Muscle of back (tissue), 11 donors: Measurements from ENCODE around the gene MAP3K8. TPM values are rescaled to one million over a fixed set of nuclear protein-coding genes. Genes with fewer than 3 reads are reported as not detected.
"Not testable (repeated sequence)": the region's sequence is repeated elsewhere in the genome, so short reads cannot be mapped to it uniquely, and the experiment has no call there.

Experiments
- DNase-seq, 3 donors: peaks; one replicate each; pipeline versions ENCODE4 v3.0.0 to v3.0.0-alpha.2; 2013
- polyA plus RNA-seq, 10 donors: library from polyadenylated mRNA; unstranded; fragments of 120-200 nt; gene quantifications; one replicate each; pipeline ENCODE4 v1.2.1, GENCODE V29; 2013; ENCODE audit not compliant: insufficient read length in 10 of 10

MAP3K8 gene
- polyA plus RNA-seq, 10 donors: 2.6 to 5.6 (median 3.8) TPM

DNA sequence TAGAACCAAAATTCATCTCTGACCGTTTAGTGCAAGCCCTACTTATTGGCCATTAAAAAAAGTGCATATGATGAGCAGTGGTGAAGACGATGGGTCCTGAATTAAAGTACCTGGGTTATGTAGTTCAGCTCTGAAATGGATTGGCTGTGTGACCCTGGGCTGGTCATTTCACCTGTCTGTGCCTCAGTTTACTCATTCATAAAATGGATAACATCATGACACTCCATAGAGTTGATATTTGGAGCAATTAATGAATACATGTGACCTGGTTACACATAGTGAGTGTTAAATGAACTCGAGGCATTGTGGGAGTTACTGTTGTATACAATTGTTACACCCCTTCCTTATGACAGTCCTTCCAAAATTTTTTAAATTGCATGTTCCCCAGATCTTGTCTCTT, 9.1 kb downstream of the MAP3K8 start:
- DNase-seq: no peak

DNA sequence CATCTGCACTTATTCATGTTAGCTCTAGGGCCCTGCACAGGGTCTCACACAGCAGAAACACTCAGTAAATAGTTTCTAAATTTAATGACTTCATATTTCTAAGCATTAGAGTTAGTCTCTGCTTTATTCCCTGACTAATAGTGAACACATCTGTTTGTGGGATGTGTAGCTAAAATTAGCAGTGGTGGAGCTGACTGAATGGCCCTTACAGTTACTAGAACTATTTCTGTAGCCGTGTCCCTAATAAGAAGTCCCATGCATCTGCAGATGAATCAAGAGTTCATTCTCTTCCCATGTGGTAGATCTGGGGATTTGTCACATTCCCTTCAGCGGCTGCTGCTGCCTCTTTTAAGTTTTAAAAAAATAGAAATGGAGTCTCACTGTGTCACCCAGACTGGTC, 11.7 kb downstream of the MAP3K8 start:
- DNase-seq: peak in 1 of 3 donors; percentile 87

DNA sequence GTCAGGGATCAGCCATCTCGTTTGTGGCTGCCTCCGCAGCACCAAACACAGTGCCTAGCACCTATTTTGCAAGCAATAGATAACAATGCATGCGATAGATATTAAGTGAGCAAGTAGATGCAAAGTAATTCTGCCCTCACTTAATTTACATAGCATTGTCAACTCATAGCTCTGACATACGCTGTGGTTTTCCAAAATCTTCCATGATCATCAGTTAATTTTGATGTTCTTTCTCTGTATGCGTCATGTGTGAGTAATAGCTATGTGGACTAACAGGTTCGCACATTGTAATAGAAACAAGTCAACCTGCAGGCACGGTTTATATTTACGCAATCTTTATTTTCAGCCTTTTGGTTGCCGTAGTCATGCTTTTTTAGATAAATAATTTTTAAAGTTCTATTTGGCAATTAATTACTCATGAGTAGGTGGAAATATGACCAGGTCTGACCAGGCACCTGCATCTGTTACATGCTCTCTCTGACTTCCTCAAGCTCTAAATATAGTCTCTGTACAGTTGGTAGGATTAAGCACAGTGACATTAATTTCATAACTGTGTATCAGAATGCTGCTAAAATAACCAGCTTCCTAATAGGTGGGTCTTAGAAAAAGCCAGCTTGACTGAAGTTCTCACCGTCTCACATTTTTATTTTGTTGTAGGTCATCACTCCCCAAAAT, 13.3 kb downstream of the MAP3K8 start:
- peak in 1 of 3 donors; percentile 69 for DNase-seq

DNA sequence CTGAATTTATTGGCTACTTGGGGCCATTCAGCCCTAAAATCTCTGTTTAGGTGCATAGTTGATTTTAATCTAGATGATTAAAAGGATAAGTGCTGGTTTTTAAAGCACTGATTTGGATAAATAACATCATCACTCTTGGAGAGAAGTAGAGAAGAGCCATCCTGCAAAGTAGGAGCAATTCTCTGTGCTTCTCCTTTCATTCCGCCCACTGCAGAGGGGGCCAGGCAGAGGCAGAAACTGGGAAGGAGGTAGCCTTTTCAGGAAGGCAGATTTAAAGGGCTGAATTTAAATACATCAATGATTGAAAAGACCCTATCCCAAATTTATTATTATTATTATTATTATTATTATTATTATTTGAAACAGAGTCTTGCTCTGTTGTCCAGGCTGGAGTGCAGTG, 14.1 kb downstream of the MAP3K8 start:
- DNase-seq: no peak

DNA sequence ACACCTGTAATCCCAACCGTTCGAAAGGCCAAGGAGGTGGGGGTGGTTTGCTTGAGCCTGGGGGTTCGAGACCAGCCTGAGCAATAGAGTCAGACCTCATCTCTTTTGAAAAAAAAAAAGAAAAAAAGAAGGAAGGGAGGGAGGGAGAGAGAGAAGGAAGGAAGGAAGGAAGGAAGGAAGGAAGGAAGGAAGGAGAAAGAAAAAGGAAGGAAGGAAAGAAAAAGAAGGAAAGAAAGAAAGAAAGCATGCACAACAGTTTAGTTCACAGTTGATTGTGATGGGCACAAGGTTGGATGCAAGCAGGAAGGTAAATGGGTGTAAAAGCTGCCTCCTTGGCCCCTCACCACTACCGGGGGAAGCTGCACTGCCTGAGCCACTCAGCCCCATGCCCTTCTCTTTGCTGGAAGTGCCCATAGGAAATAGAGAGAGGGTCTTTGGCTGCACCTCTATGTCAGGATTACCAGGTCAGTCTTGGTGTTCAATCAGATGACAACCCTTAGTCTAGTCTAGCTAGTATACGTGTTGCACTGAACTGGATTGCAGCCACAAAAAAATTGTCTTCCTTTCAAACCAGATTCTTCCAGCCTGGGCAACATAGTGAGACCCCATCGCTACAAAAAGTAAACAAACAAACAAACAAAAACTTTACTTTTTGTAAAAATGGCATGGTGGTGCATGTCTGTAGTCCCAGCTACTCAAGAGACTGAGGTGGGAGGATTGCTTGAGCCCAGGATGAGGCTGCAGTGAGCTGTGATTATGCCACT, 20.0 kb downstream of the MAP3K8 start:
- DNase-seq: no peak

DNA sequence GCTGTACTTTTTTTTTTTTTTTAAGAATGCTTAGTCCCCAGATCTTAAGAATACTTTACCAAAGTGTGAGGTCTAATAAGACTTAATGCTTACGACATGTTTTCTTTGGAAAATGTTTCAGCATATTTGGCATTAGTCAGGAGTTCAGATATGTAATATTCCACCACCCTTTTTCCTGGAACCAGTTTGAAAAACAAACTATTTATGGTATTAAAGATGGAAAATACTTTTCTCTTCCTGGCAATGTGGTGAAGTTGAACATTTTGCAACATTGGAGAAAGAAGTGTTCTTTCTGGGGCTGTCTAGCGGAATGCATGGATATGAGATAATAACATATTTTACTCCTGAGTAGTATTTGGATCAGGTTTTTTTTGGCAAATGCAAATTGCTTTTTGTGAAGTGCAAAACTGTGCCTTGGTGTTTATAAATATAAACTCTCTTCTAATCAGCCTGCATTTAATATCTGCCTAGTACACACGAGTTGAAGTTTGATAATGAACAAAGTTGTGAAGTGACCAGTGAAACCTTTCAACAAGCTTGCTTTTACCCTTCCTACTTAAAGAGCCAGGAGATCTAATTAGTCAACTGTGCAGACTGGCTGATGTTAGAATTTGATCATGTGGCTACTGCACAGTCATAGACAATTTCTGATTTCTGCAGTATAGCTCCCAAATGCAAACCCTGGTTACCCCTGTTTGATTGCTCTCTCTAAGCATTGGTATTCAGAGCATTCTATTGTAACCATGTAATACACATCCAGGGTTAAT, 20.9 kb downstream of the MAP3K8 start:
- DNase-seq: peak; percentile 81 to 93 (median 89)

DNA sequence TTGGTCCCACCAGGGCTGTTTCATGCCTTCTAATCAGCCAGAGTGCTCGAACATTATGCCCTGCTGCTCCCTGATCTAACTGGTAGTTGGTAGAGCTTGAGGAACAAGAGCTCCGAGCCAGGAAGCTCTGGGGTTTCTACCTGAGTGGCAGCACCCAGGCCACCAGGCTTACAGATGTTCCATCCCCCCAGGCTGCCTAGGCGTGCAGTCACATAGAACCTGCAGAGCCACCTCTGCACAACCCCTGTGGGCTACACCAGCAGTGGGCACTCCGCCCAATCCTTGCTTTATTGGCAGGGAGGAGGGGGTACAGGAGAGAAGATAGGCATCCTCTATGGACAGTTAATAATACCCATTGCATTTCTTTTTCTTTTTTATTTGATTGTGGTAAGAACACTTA, 21.8 kb downstream of the MAP3K8 start:
- no peak for DNase-seq

DNA sequence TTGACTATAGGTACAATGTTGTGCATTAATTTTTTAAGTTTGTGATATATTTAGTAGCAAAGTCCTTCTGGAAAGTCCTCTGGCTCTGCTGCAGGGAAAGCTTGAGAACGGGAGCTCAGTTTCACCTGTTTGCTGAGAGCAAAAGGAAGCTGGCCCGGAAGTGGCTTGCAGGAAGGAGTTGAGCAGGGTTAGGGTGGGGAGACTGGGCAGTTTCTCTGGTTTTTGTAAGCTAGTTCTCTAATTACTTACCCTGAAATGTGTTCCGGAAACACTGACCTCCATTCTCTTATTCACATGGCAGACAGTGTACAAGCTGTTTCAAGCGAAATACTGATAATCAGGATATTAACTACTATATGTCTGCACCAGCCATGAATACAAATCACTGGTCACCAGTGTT, 22.3 kb downstream of the MAP3K8 start:
- peak in 1 of 3 donors; percentile 24 for DNase-seq

DNA sequence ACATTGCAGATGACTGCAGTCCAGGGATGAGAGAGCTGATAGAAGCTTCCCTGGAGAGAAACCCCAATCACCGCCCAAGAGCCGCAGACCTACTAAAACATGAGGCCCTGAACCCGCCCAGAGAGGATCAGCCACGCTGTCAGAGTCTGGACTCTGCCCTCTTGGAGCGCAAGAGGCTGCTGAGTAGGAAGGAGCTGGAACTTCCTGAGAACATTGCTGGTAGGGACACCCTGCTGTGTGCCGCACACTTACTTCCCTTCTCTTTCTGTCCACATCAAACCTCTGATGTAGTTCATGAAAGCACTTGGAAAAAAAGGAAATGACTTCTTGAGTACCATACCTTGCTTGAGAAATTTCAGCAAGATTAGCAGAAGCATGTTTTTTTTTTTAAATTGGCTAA, 25.3 kb downstream of the MAP3K8 start:
- peak in 1 of 3 donors; percentile 25 for DNase-seq

DNA sequence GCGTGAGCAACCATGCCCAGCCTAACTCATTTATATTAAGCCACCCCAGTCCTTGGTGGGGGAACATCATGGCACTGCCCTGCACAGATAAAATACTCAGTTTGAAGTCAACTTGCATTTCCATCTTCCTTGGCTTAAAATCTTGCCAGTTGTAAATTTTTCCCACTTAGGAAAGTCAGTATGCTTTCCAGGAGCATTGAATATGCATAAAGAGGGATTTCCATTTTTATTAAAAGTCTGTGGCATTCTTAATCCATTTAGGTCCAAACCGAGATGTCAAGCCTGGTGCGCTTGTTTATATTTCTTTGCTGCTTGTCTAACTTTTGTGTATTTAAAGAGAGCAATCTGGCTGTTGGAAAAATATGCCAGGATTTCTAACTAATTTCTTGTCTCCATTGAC, 26.1 kb downstream of the MAP3K8 start:
- no peak for DNase-seq

DNA sequence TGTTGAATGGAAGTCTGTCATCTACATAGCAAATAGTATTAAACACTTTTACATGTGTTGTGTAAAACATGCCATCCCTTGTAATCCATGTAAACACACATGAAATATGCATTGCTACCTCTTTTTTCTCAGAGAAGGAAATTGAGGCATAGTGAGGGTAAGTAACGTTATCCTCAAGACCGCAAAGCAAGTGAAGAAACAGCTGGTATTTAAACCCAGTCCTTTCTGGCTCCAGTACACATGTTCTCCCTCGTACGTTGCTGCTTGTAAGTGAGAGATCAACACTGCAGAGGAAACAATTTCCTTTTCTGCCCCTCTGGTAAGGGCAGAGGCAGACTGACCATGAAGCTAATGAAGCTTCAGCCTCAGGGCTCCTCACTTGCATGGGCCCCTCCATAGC, 28.5 kb downstream of the MAP3K8 start:
- no peak for DNase-seq

DNA sequence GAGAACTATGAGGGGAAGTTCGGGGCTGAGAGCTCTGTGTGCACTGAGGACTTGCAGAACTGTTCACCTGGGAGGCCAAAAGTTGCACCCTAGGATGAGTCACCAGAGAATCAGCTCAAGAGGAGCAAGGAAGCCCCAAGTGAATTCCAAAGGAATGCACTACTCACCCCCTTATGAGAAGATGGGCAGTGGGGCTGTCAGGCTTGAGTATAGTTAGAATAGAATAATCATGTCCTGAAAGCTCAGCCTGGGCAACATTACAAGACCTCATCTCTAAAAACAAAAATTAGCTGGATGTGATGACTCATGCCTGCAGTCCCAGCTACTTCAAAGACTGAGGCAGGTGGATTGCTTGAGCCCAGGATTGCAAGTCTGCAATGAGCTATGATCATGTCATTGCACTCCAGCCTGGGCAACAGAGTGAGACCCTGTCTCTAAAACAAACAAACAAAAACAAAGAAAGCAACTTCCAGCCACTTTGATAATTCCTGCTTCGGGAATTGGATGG, 30.0 kb downstream of the MAP3K8 start:
- peak in 1 of 3 donors; percentile 33 for DNase-seq

DNA sequence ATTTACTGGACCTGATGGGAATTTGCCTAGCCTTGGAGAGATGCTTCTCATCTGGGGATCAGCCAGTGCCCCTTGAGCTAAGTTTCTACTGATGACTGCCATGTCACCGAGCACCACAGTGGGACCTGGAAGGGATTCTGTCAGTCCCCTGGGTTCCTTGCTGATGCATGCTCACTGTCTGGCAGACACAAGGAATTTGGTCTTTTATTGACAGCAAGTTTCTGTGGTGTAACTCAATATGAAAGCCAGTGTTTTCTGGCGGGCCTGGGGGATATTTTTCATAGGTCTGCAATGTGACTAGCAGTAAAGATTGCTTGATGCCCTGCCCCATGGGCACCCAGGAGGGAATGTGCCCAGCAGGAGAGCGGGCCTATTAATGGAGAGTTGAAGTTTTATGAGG, 30.7 kb downstream of the MAP3K8 start:
- DNase-seq: no peak

DNA sequence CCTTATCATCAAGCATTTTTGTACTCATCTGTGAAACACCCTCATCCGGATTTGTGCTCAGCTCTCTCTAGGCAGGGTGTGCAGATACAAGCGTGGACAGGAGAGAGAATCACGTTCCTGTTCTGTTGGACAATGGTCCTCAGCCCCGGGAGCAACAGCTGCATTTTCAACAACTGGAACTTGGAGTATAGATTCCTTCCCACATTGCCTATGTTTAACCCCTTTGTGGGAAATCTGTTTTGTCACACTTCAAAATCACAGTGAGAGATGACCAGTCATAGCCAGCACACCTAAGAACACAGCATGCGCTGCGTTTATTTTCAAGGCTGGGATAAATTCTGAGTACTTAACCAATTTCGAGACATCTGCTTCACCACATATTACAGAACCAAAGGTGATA, 32.5 kb downstream of the MAP3K8 start:
- DNase-seq: no peak

DNA sequence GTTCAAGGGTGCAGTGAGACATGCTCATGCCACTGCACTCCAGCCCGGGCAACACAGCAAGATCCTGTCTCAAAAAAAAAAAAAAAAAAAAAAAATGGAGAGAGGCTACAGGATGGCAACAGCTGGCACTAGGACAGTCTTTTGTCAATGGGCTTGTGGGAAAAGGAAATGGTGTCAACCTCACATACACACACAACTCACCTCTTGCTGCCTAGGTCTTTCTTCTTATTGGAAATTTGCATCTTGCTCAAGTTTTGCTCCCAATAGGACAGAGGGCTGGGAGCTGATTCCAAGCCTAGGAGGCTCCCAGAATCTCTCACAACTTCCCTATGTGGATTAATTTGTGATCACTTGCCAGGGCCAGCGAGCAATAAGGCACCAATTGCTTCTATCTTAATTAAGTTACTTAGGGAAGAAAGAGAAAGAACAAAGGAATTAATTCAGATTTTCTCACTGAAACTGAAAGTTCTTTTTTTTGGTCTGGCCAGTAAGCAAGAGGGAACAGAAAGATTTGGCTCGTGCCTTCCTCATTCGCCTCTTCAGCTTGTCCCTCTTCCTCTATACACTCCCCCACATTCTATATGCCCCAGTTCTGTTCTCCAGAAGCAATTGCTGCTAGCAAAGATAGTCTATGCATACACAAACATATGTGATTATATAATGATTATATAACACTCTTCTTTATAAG, 33.8 kb downstream of the MAP3K8 start:
- no peak for DNase-seq

DNA sequence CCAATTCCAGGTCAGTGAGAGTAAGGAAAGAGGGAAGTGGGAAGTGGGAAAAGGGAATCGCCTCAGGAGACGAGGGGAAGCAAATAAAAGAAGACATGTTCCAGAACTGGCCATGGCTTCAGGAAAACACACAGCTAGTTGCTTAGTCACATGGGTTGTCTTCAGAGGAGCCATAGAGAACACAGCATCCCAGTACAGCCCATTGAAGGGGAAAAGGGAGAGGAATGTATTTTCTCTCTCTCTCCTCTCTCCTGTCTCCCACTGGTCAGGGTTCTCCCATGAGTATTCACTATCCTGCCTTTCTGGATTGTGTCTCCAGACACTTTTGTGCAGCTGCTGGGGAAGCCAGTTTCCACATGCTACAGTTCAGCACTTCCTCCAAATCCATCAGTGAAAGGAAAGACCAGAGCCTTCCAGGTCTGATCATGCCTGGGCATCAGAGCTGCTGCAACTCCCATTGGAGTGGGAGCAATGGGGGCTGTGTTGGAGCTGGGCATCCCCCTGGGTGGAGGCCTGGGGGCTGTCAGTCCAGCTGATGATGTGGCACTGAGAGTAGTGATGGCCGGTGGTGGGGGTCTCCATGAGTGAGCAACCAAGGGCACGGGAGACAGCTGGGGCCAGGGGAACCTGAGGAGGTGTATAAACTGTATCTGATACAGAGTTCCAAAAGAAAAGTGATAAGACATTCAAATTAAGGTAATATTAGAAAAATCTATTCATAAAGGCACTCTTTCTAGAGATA, 38.6 kb downstream of the MAP3K8 start:
- DNase-seq: peak in 1 of 3 donors; percentile 16

DNA sequence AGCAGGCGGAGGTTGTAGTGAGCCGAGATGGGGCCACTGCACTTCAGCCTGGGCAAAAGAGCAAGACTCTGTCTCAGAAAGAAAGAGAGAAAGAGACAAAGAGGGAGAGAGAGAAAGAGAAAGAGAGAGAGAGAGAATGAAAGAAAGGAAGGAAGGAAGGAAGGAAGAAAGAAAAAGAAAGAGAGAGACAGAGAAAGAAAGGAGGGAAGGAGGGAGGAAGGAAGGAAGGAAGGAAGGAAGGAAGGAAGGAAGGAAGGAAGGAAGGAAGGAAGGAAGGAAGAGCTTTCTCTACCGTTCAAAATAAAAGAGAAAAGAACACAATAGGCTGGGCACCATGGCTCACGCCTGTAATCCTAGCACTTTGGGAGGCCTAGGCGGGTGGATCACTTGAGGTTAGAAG, 41.5 kb downstream of the MAP3K8 start:
- not testable (repeated sequence) for DNase-seq

DNA sequence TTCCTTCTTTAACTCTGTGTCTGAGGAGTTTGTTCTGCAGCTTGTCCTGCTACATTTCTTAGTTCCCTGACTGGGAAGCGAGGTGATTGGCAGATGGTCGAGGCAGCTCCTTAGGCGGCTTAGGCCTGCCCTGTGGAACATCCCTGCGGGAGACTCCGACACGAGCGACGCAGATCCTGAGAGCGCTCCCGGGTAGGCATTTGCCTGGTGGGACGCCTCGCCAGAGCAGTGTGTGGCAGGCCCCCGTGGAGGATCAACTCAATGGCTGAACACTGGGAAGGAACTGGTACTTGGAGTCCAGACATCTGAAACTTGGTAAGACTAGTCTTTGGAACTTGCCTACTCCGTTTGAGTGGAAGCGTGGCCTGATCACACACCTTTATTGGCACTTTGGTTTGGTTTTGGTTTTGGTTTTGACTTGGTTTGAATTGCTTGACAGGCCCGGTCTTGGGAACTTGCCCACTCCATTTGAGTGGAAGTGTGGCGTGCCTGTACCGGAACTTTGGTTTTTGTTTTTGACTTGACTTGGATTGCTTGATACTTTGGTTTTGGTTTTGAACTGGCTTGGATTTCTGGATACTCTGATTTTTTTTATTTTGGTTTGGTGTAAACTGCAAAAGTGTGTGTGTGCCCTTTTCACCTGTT, 42.6 kb downstream of the MAP3K8 start:
- DNase-seq: no peak

DNA sequence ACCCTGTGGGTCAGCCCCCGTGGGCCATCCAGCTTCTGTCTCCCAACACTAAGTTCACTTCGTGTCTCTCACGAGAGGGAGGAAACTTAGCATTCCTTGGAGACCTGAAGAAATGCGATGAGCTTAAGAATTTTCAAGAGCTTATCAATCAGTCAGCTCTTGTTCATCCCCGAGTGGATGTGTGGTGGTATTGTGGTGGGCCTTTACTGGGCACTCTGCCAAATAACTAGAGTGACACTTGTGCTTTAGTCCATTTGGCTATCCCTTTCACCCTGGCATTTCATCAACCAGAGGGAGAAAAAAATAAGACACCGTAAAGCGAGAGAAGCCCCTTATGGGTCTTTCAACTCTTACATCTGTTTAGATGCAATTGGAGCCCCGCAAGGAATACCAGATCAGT, 45.5 kb downstream of the MAP3K8 start:
- not testable (repeated sequence) for DNase-seq

DNA sequence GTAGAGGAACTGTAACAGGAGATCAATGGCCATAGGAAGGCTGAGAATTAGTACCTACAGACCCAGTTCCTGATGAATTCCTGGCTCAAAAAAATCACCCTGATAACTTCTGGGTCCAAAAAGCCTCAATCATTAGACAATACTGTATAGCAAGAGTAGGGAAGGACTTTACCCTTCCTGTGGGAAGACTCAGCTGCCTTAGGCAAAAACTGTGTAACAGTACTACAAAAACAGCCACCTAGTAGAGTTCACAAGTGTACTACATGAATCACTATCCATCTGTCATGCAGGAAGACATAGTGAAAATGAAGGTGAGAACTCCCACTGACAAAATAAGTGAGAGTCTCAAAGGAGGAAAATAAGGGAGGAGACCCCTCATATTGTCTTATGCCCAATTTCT, 47.6 kb downstream of the MAP3K8 start:
- DNase-seq: no peak

DNA sequence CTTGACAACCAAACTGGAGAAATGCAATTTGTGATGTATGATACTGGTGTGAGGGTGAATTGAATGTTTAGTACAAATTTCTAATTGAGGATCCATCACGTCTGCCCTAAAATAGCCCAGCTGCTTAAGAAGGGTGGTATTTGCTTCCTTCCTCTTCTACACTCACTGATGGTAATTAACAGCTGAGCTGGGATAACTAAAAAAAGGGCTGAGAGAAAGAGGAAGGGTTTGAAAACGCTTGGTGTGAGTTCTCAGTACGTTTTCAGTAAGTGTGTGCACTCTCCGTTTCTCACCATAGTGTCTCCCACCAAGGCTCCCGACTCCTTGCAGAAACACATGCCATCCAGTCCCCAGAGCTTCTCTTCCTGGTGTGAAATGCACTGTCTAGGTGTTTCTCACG, 54.3 kb downstream of the MAP3K8 start:
- DNase-seq: peak in 1 of 3 donors; percentile 20
